GM12875 (cell line): Measurements from ENCODE around the gene MORF4L2.
"Not testable (repeated sequence)": the region's sequence is repeated elsewhere in the genome, so short reads cannot be mapped to it uniquely, and the experiment has no call there.

Experiments used
- H3K4me3 ChIP-seq: one replicate; pipeline ENCODE4 v1.5.1; 2011; ENCODE audit warnings: low read depth, low read length, control low read depth
- CTCF ChIP-seq: IDR thresholded peaks from 2 replicates; pipeline ENCODE4 v1.5.1; 2011; ENCODE audit warnings: low read depth, mild to moderate bottlenecking, control low read depth, inconsistent platforms, low read length, moderate library complexity, borderline replicate concordance; ENCODE audit not compliant: insufficient read depth

MORF4L2 gene

GRCh38 chrX:103658681-103659433 lies 27.6 kb downstream of the MORF4L2 start:
- H3K4me3 ChIP-seq: no peak overlapping the region

GRCh38 chrX:103657066-103657465 lies 29.4 kb downstream of the MORF4L2 start:
- not testable (repeated sequence) for H3K4me3 ChIP-seq

More at GRCh38 chrX:103658681-103659433, 27.6 kb downstream of the MORF4L2 start:
- no peak for TF ChIP-seq CTCF

GRCh38 chrX:103656617-103657016 lies 29.9 kb downstream of the MORF4L2 start:
- no peak overlapping the region for H3K4me3 ChIP-seq
- no peak for TF ChIP-seq CTCF

- H3K4me3 ChIP-seq: not testable (repeated sequence)
These were observed 31.1 kb downstream of the MORF4L2 start for GRCh38 chrX:103655230-103656000.

GRCh38 chrX:103651151-103651773 lies 35.2 kb downstream of the MORF4L2 start:
- no peak overlapping the region for H3K4me3 ChIP-seq
- TF ChIP-seq CTCF: no peak

GRCh38 chrX:103647630-103648029 lies 38.9 kb downstream of the MORF4L2 start:
- no peak for TF ChIP-seq CTCF
- no peak overlapping the region for H3K4me3 ChIP-seq

- no peak for TF ChIP-seq CTCF
- H3K4me3 ChIP-seq: no peak overlapping the region
These were observed 42.4 kb downstream of the MORF4L2 start for GRCh38 chrX:103644125-103644524.
